Muscle of leg (tissue), 11 donors: ENCODE results near the gene SCLT1. TPM values are rescaled to one million over a fixed set of nuclear protein-coding genes. Genes with fewer than 3 reads are reported as not detected.
A peak's percentile ranks its signal among the peaks of the same experiment; 100 is the strongest.

Experiments used
- DNase-seq: peaks from one replicate; pipeline ENCODE4 v3.0.0; 2013
- H3K27ac ChIP-seq: one replicate; pipeline ENCODE4 v1.5.1; 2013; ENCODE audit warnings: mild to moderate bottlenecking, low read length, control low read depth
- H3K27me3 ChIP-seq: one replicate; pipeline ENCODE4 v1.6.1; 2013; ENCODE audit warnings: low read length; ENCODE audit not compliant: control insufficient read depth, insufficient read depth
- H3K36me3 ChIP-seq: one replicate; pipeline ENCODE4 v1.6.1; 2013; ENCODE audit warnings: low read length; ENCODE audit not compliant: control insufficient read depth, insufficient read depth
- H3K4me1 ChIP-seq: one replicate; pipeline ENCODE4 v1.6.1; 2013; ENCODE audit warnings: low read length; ENCODE audit not compliant: control insufficient read depth, insufficient read depth
- H3K4me3 ChIP-seq: one replicate; pipeline ENCODE4 v1.5.1; 2013; ENCODE audit warnings: low read length, control low read depth
- H3K9me3 ChIP-seq: replicated peaks from 2 replicates; pipeline ENCODE4 v1.6.1; 2013; ENCODE audit warnings: low read depth, low read length; ENCODE audit not compliant: control insufficient read depth
- WGBS: methylation state at CpG from one replicate; pipeline ENCODE4 v1.1.5; 2013; ENCODE audit warnings: missing lambda C conversion rate; ENCODE audit not compliant: insufficient coverage; 5-methylcytosine and 5-hydroxymethylcytosine counted together
- polyA plus RNA-seq, 8 donors: library from polyadenylated mRNA; unstranded; fragments of 120-200 nt; gene quantifications; one replicate each; pipeline versions ENCODE4 v1.2.1 to v1.2.3, GENCODE V29; 2013; ENCODE audit warnings: inconsistent platforms in 1 of 8, low replicate concordance in 1 of 8; ENCODE audit not compliant: insufficient read length in 8 of 8, insufficient read depth in 1 of 8
- total RNA-seq: library from RNA; stranded (reverse); fragments of 120-200 nt; gene quantifications from one replicate; pipeline ENCODE4 v1.2.4, GENCODE V29; 2013

Gene SCLT1
- total and polyA plus RNA-seq, 9 donors, result 8.6 to 16.3 (median 10.8) TPM

DNA sequence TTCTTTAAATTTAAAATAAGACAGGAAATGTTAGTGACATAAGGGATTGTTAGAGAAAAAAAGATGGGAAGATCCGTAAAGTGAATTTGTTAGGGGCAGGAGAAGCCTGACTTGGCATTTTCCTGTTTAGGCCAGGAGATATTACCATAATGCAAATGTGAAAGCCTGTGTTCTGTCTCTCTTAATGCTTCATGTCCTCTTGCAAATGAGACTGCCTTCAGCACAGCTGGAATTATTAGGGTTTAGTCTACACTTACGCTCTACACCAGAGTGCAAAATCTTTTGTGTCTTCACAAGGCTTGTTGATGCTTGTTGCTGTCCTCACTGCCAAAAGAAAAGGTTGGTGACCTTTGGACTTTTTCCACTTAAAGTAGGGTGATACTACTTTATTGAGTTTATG, 227.1 kb downstream of the SCLT1 start:
- DNase-seq, result no peak
- H3K27me3 ChIP-seq, result no peaks in the 10 kb centered on the region
- no CpG with 5 or more reads among the region's 2 CpGs for WGBS
- H3K36me3 ChIP-seq, result peaks cover 51% of the 10 kb centered on the region
- no peaks in the 10 kb centered on the region for H3K9me3 ChIP-seq
- no peak overlapping the region for H3K27ac ChIP-seq
- no peak overlapping the region for H3K4me3 ChIP-seq
- H3K4me1 ChIP-seq, result peaks cover 15% of the 10 kb centered on the region

DNA sequence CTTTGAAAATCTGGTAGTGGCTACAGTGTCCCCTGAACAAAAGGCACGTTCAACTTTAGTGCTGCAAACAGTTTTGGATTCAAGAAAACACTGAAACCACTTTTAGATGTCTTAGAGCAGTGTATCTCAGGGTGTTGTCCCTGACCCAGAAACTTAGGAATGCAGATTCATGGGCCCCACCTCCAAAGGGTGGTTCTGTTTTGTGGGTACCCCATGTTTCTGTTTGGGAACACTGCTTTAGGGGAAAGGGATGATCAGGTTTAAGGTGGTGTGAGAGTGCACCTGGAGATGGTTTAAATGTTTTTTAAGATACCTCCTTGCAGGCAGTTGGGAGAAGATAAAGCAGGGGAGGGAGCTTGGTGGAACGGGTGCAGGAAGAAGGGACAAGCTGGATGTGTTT, 228.2 kb downstream of the SCLT1 start:
- Histone ChIP-seq H3K36me3 (peaks cover 56% of the 10 kb centered on the region), H3K4me3 (no peak overlapping the region), H3K27me3 (no peaks in the 10 kb centered on the region), H3K4me1 (peaks cover 23% of the 10 kb centered on the region), H3K27ac (no peak overlapping the region), H3K9me3 (no peaks in the 10 kb centered on the region)
- no peak for DNase-seq
- 73% methylated on average over 2 of the region's 2 CpGs for WGBS

DNA sequence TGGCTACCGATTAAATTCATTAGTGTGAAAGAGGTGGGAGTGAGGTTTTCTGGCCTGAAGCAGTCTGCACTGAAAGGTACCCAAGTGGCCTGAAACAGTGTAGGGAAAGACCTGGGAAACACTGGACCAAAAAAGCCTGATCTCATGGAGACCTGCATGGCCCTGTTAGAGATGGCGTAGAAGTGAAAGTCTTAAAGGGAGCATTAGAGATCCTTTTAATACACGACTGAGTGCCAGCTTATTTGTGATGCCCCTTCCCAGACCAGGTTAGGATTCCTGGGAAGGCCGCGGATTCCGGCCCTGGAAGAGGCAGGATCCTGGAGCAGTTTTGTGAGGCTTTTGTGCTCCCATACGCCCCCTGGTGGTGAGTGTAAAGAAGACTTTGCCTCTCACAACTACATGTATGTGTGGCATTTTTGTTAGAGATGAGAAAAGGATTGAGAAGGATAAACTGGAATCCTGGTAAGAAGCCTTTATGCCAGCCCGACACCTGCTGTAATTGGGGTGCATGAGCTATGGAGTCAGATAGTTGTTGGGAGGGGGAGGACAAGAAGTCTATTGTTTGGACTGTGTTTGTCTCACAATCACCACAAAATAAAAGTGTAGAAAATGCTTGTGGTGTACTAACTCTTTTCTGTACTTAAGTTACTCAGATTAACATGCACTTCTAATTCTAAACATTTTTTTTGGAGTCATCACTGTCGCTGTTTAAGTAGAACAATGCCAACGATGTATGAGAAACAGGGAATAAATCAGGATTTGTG, 229.8 kb downstream of the SCLT1 start:
- peaks cover 49% of the 10 kb centered on the region for H3K36me3 ChIP-seq
- no peak overlapping the region for H3K4me3 ChIP-seq
- 13% methylated on average over 3 of the region's 10 CpGs for WGBS
- no peak overlapping the region for H3K27ac ChIP-seq
- H3K4me1 ChIP-seq, result peaks cover 37% of the 10 kb centered on the region
- peak; percentile 89 for DNase-seq
- no peaks in the 10 kb centered on the region for H3K9me3 ChIP-seq
- no peaks in the 10 kb centered on the region for H3K27me3 ChIP-seq

DNA sequence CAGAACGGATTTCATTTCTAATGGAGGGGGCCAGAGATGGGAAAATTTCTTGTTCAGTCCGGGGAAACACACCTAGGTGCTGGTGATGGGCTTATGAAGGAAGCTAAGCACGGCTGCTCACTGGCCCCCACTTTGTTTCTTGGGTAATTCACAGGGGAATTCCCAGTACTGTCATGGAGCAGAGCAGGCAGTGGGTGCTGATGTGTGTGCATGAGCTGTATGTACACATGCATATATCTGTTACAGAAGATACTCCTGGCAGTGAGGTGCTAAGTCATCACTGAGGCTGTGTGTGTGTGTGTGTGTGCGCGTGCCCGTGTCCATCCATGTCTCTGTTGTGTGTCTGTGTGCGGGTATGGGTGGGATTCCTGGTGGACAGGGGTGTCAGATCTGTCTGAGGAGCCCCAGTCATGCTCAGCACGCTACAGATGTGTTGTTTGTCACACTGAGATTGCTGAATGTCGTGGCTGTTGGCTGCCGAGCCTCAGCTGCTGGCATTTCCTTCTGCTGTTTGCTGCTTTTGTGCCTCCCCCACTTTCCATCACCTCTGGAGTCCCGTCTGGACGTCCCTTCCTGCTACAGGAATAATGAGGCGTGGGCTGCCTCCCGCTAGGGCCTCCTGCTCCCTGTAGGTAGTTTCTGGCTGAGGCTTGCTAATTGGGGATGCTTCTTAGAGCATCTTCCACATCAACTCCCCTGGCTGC, 230.6 kb downstream of the SCLT1 start:
- peaks cover 43% of the 10 kb centered on the region for H3K4me1 ChIP-seq
- DNase-seq, result no peak
- no peaks in the 10 kb centered on the region for H3K9me3 ChIP-seq
- WGBS, result 67% methylated on average over 8 of the region's 14 CpGs
- no peak overlapping the region for H3K4me3 ChIP-seq
- no peak overlapping the region for H3K27ac ChIP-seq
- no peaks in the 10 kb centered on the region for H3K27me3 ChIP-seq
- peaks cover 54% of the 10 kb centered on the region for H3K36me3 ChIP-seq

DNA sequence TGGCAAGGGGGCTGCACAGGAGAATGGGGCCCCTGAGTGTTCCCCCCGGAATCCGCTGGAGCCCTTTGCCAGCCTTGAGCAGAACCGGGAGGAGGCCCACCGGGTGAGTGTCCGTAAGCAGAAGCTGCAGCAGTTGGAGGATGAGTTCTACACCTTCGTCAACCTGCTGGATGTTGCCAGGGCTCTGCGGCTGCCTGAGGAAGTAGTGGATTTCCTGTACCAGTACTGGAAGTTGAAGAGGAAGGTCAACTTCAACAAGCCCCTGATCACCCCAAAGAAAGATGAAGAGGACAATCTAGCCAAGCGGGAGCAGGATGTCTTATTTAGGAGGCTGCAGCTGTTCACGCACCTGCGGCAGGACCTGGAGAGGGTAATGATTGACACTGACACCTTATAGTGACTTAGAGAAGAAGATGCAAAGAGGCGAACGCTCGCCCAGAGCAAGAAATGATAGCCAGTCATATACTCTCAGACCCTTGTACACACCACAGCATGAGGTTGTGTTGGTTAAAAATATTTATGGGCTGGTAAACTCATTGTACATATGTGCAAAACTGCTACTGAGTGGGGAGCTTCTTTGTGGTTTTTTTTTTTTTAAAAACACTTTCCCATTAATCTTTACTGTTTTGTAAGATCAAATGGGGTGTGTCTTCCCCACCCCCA, 231.4 kb downstream of the SCLT1 start:
- DNase-seq, result no peak
- Histone ChIP-seq H3K9me3 (no peaks in the 10 kb centered on the region), H3K36me3 (peaks cover 57% of the 10 kb centered on the region), H3K27me3 (no peaks in the 10 kb centered on the region), H3K27ac (no peak overlapping the region), H3K4me1 (peaks cover 49% of the 10 kb centered on the region), H3K4me3 (no peak overlapping the region)
- WGBS, result 73% methylated on average over 8 of the region's 13 CpGs

DNA sequence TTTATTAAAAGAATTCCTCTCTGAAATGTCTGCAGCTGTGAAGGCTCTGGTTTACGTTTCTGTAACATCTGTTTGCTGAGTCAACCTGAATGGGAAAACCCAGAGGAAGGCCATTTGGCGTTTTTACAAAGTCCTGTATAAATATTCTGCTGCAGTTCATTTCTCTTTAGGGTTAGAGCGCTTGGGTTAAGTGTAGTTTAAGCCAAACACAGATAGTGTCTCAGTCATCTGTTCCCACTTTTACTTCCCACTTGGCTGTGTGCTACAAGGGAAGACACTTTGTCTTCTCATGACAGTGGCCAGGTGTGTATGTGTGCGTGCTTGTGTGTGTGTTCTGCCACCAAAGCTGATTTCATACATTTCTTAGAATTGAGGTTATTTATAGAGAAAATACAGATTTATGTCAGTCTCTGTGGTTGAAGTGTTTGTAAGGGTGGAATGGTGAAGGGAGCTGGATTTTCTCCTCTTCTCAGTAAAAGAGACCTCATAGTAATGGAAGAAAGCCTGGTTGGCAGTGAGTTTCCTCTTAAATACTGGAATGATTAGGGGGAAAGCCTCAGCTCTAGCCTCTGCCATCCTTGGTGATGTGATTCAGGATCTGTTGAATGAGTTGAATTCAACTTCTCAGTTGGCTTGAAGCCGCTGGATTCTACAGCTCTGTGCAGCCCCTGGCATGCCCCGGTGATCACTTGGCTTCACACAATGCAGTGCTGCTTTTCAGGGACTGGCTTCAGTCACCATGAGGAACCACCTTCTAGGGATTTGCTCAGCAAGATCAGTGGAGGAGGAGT, 233.3 kb downstream of the SCLT1 start:
- no peaks in the 10 kb centered on the region for H3K27me3 ChIP-seq
- H3K4me1 ChIP-seq, result peaks cover 51% of the 10 kb centered on the region
- WGBS, result 24% methylated on average over 2 of the region's 6 CpGs
- no peak overlapping the region for H3K4me3 ChIP-seq
- peaks cover 62% of the 10 kb centered on the region for H3K36me3 ChIP-seq
- DNase-seq, result peak; percentile 96
- peak overlapping the region; percentile 39 for H3K27ac ChIP-seq
- H3K9me3 ChIP-seq, result no peaks in the 10 kb centered on the region

DNA sequence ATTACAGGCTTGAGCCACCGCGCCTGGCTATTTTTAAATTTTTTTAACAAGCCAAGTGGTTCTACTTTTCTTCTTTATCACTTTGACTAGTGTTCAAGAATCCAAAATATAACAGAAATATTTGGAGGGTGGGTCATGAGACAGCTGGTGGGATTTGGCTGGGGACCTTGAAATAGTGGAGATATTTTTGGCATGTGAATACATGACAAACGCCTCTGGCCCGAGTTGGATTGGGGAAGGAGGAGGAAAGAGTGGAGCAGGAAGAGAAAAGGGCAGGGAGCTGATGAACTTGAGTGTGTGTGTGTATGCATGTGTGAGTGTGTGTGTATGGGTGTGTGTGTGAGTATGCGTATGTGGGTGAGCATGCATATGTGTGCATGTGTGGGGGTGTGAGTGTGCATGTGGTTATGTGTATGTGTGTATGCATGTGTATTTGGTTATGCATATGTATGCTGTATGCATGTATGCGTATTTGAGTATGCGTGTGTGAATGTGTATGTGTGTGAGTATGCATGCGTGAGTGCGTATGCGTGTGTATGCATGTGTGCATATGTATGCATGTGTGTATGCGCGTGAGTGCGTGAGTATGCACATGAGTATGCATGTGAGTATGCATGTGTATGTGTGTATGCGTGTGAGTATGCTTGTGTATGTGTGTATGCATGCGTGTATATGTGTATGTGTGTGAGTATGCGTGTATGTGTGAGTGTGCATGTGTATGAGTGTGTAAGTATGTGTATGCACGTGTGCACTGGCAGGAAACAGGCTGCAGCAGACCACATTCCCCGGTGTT, 234.3 kb downstream of the SCLT1 start:
- Histone ChIP-seq H3K4me1 (peaks cover 51% of the 10 kb centered on the region), H3K9me3 (no peaks in the 10 kb centered on the region), H3K27ac (peak overlapping the region; percentile 44), H3K27me3 (no peaks in the 10 kb centered on the region), H3K4me3 (no peak overlapping the region), H3K36me3 (peaks cover 65% of the 10 kb centered on the region)
- 66% methylated on average over 15 of the region's 18 CpGs for WGBS
- DNase-seq, result peak; percentile 90

DNA sequence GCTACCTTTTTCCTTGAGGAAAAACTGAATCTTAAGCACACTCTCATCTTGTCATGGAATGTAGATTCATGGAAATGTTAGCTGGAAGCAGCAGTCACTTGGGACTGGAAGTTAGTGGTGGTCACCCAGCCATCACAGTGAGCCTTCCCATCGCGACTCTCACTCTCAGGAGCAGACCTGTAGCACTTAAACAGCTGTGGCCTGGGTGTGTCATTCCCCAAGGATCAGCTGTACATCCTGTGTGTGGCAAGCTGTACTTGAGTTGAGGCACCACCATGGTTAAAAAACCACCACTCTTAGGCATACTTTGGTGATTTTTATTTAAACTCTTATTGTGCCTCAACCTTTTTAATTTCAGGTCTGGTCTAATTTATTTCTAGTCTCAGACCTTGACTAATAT, 237.1 kb downstream of the SCLT1 start:
- no peak overlapping the region for H3K27ac ChIP-seq
- H3K36me3 ChIP-seq, result peaks cover 69% of the 10 kb centered on the region
- H3K4me3 ChIP-seq, result no peak overlapping the region
- H3K27me3 ChIP-seq, result no peaks in the 10 kb centered on the region
- no peaks in the 10 kb centered on the region for H3K9me3 ChIP-seq
- no peak for DNase-seq
- H3K4me1 ChIP-seq, result peaks cover 36% of the 10 kb centered on the region
- WGBS, result 67% methylated on average over 2 of the region's 2 CpGs

DNA sequence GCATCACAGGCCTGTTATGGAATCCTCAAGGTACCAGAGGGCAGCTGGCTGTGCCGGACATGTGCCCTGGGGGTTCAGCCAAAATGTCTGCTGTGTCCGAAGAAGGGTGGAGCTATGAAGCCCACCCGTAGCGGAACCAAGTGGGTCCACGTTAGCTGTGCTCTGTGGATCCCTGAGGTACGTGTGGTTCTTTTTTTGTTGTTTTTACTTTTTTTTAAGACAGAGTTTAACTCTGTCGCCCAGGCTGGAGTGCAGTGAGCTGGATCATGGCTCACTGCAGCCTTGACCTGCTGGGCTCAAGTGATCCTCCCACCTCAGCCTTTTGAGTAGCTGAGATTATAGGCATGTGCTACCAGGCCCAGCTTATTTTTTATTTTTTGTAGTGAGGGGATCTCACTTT, 237.7 kb downstream of the SCLT1 start:
- DNase-seq, result no peak
- Histone ChIP-seq H3K36me3 (peaks cover 65% of the 10 kb centered on the region), H3K9me3 (no peaks in the 10 kb centered on the region), H3K27ac (no peak overlapping the region), H3K27me3 (no peaks in the 10 kb centered on the region), H3K4me1 (peaks cover 33% of the 10 kb centered on the region), H3K4me3 (no peak overlapping the region)
- WGBS, result 96% methylated on average over 4 of the region's 7 CpGs
